COR-L47 (cell line): ENCODE results near the gene NEUROG2.

ENCODE experiments used
- DNase-seq: peaks from one replicate; lab custom pipeline; 2025; lab: John Stamatoyannopoulos, UW

NEUROG2 gene

GRCh38 chr4:112521123-112522023 lies 5.4 kb upstream of the NEUROG2 start:
- no peak for DNase-seq

- no peak for DNase-seq
These were observed 4.7 kb upstream of the NEUROG2 start for GRCh38 chr4:112520598-112521122.

GRCh38 chr4:112519689-112520597 lies 4.0 kb upstream of the NEUROG2 start:
- DNase-seq = no peak

- DNase-seq = no peak
These were observed 2.7 kb upstream of the NEUROG2 start for GRCh38 chr4:112518675-112519074.

GRCh38 chr4:112517911-112518310 lies 1.9 kb upstream of the NEUROG2 start:
- DNase-seq = no peak

GRCh38 chr4:112517067-112517634 lies 1.2 kb upstream of the NEUROG2 start:
- DNase-seq = no peak

- DNase-seq = peak; percentile 76
These were observed 589 bp upstream of the NEUROG2 start for GRCh38 chr4:112516471-112517066.

- DNase-seq = peak; percentile 47
These were observed 548 bp downstream of the NEUROG2 start for GRCh38 chr4:112515198-112516065.

- peak; percentile 26 for DNase-seq
These were observed 1.3 kb downstream of the NEUROG2 start for GRCh38 chr4:112514647-112515197.

GRCh38 chr4:112513971-112514646 lies 1.9 kb downstream of the NEUROG2 start:
- no peak for DNase-seq

- no peak for DNase-seq
These were observed 4.2 kb downstream of the NEUROG2 start for GRCh38 chr4:112511803-112512118.

GRCh38 chr4:112511093-112511802 lies 4.7 kb downstream of the NEUROG2 start:
- DNase-seq = no peak

GRCh38 chr4:112510291-112511092 lies 5.5 kb downstream of the NEUROG2 start:
- no peak for DNase-seq

GRCh38 chr4:112509243-112510141 lies 6.5 kb downstream of the NEUROG2 start:
- no peak for DNase-seq

GRCh38 chr4:112508356-112508755 lies 7.6 kb downstream of the NEUROG2 start:
- peak; percentile 22 for DNase-seq

- DNase-seq = no peak
These were observed 11.2 kb downstream of the NEUROG2 start for GRCh38 chr4:112504807-112505206.

- no peak for DNase-seq
These were observed 13.1 kb downstream of the NEUROG2 start for GRCh38 chr4:112502871-112503270.
